ENCODE results near the gene CRYGB.
"Not testable (repeated sequence)": the region's sequence is repeated elsewhere in the genome, so short reads cannot be mapped to it uniquely, and the experiment has no call there.

Gene CRYGB

GRCh38 chr2:208134928-208135586 is 10.9 kb downstream of the CRYGB start:
- DNase-seq (ENCODE audit: low read depth in 2 of 2), result no peak
- no peak for TF ChIP-seq CTCF (IDR thresholded peaks at IDR 0.05; ENCODE audit: low read depth, low read length)
- H3K4me3 ChIP-seq (replicated peaks in 1 of 2; ENCODE audit: low read depth in 2 of 2, low read length in 2 of 2), result no peak overlapping the region

GRCh38 chr2:208130712-208131110 is 15.2 kb downstream of the CRYGB start:
- no peak overlapping the region for H3K4me3 ChIP-seq (replicated peaks in 1 of 2; ENCODE audit: low read depth in 2 of 2, low read length in 2 of 2)
- DNase-seq (ENCODE audit: low read depth in 2 of 2), result no peak
- no peak for TF ChIP-seq CTCF (IDR thresholded peaks at IDR 0.05; ENCODE audit: low read depth, low read length)

- TF ChIP-seq CTCF (IDR thresholded peaks at IDR 0.05; ENCODE audit: low read depth, low read length), result no peak
These were observed 15.9 kb downstream of the CRYGB start, which contains the start of gene CRYGC for GRCh38 chr2:208129744-208130711. Gene CRYGC, minus strand, starts transcription at chr2:208129828. Its CDS starts 36 bp downstream, at chr2:208129792.

GRCh38 chr2:208128136-208128535 is 17.8 kb downstream of the CRYGB start:
- no peak overlapping the region for H3K4me3 ChIP-seq (replicated peaks in 1 of 2; ENCODE audit: low read depth in 2 of 2, low read length in 2 of 2)
- DNase-seq (ENCODE audit: low read depth in 2 of 2), result no peak
- no peak for TF ChIP-seq CTCF (IDR thresholded peaks at IDR 0.05; ENCODE audit: low read depth, low read length)

More at GRCh38 chr2:208129744-208130711, 15.9 kb downstream of the CRYGB start, which contains the start of gene CRYGC:
- DNase-seq (ENCODE audit: low read depth in 2 of 2), result no peak
- H3K4me3 ChIP-seq (replicated peaks in 1 of 2; ENCODE audit: low read depth in 2 of 2, low read length in 2 of 2), result no peak within 1 kb of the TSS

- no peak overlapping the region for H3K4me3 ChIP-seq (replicated peaks in 1 of 2; ENCODE audit: low read depth in 2 of 2, low read length in 2 of 2)
- no peak for TF ChIP-seq CTCF (IDR thresholded peaks at IDR 0.05; ENCODE audit: low read depth, low read length)
- no peak for DNase-seq (ENCODE audit: low read depth in 2 of 2)
These were observed 18.9 kb downstream of the CRYGB start for GRCh38 chr2:208127090-208127489.

- H3K4me3 ChIP-seq (replicated peaks in 1 of 2; ENCODE audit: low read depth in 2 of 2, low read length in 2 of 2), result no peak overlapping the region
- no peak for DNase-seq (ENCODE audit: low read depth in 2 of 2)
- no peak for TF ChIP-seq CTCF (IDR thresholded peaks at IDR 0.05; ENCODE audit: low read depth, low read length)
These were observed 20.7 kb downstream of the CRYGB start for GRCh38 chr2:208125251-208125650.

GRCh38 chr2:208124013-208124715 is 21.8 kb downstream of the CRYGB start, which contains the start of gene CRYGD:
Gene CRYGD, minus strand, starts transcription at chr2:208124524. Its CDS starts 51 bp downstream, at chr2:208124473.
- not testable (repeated sequence) for H3K4me3 ChIP-seq (replicated peaks in 1 of 2; ENCODE audit: low read depth in 2 of 2, low read length in 2 of 2); DNase-seq (ENCODE audit: low read depth in 2 of 2)
